Measurements from ENCODE around the gene RCN1. TPM values are rescaled to one million over a fixed set of nuclear protein-coding genes. Genes with fewer than 3 reads are reported as not detected.
A peak's percentile ranks its signal among the peaks of the same experiment; 100 is the strongest.

The RCN1 gene
- total RNA-seq, 2 donors from 2014 or later = 13.8 to 30.3 TPM

DNA sequence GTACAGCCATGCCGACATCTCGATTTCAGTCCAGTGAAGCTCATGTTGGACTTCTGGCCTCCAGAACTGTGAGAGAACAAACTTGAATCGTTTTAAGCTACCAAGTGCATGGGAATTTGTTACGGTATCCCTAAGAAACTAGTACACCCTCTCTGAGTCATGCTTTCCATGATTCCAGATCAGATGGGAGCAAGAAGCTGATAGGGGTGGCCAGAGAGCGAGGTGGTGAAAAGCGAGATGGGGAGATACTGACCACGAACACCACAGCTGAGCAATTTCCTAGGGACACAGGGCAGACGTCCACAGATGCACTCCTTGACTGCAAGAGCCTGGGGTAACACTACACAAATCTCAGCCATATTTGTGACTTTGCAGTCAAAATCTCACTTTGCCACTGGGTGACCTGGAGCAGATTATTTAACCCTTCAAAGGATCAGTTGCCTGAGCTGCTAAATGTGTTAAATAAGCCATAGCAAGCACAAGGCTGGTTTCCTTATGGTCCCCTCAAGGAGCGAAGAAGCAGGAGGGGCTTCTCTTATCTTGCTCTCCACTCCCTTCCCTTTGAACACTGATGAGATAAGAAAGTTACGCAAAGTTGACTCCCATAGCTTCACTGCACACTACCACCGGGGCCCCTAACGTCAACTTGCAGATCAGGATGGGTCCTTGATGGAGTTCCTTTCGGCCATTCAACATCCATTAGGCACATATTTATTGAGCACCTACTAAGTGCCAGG is 22.6 kb upstream of the RCN1 start:
- Mint-ChIP-seq H3K4me3 (no peak overlapping the region), H3K4me1 (no peaks in the 10 kb centered on the region), H3K36me3 (ENCODE audit: low read depth) (no peaks in the 10 kb centered on the region), H3K27me3 (peaks cover 52% of the 10 kb centered on the region), H3K27ac (no peak overlapping the region), H3K9me3 (no peaks in the 10 kb centered on the region)
- no peak for ATAC-seq (replicated peaks)

GRCh38 chr11:32069361-32070058 is 21.4 kb upstream of the RCN1 start:
- H3K36me3 Mint-ChIP-seq (ENCODE audit: low read depth) = no peaks in the 10 kb centered on the region
- ATAC-seq (replicated peaks) = no peak
- H3K9me3 Mint-ChIP-seq = no peaks in the 10 kb centered on the region
- peaks cover 46% of the 10 kb centered on the region for H3K27me3 Mint-ChIP-seq
- H3K27ac Mint-ChIP-seq = no peak overlapping the region
- no peaks in the 10 kb centered on the region for H3K4me1 Mint-ChIP-seq
- H3K4me3 Mint-ChIP-seq = no peak overlapping the region

DNA sequence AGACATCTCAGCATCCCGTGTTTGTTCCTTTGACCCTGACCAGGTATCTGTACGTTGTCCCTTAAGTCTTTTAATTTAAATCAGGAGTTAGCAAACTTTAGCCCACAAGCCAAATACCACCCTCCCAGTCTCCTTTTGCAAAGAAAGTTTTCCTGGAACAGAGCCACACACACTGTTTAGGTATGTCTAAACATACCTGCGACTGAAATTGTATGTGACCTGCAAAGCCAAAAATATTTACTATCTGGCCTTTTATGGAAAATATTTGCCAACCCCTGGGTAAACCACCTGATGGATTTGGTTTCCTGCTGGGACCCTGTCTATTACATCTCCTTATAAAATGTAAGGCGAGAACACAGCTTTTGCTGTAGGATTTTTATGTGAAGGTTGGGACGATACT is 20.2 kb upstream of the RCN1 start:
- Mint-ChIP-seq H3K27ac (no peak overlapping the region), H3K4me3 (no peak overlapping the region), H3K9me3 (no peaks in the 10 kb centered on the region), H3K4me1 (no peaks in the 10 kb centered on the region), H3K27me3 (peaks cover 44% of the 10 kb centered on the region), H3K36me3 (ENCODE audit: low read depth) (no peaks in the 10 kb centered on the region)
- no peak for ATAC-seq (replicated peaks)

DNA sequence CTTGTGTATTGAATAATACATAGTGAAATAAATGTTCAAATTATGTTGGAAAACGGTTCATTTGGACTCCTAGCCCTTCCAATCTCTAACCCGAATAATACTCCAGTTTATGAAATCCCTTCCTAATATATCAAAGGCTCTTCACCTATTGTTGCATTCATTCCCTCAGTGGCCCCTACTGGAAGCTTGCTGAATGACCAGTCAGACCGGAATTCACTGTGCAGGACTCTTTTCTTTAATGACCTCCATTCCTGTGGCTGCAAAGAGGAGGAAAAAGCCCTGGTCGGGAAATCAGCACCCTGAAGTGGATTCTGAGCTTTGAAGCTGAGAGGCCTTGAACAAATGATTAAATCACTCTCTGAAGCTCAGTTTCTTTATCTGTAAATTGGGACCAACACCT is 19.1 kb upstream of the RCN1 start:
- Mint-ChIP-seq H3K4me1 (no peaks in the 10 kb centered on the region), H3K36me3 (ENCODE audit: low read depth) (no peaks in the 10 kb centered on the region), H3K27ac (no peak overlapping the region), H3K9me3 (peaks cover 4% of the 10 kb centered on the region), H3K27me3 (peaks cover 50% of the 10 kb centered on the region), H3K4me3 (no peak overlapping the region)
- no peak for ATAC-seq (replicated peaks)

GRCh38 chr11:32072872-32073643 is 17.8 kb upstream of the RCN1 start:
- Mint-ChIP-seq H3K27ac (no peak overlapping the region), H3K9me3 (peaks cover 4% of the 10 kb centered on the region), H3K4me1 (no peaks in the 10 kb centered on the region), H3K36me3 (ENCODE audit: low read depth) (no peaks in the 10 kb centered on the region), H3K27me3 (peaks cover 39% of the 10 kb centered on the region), H3K4me3 (no peak overlapping the region)
- ATAC-seq (replicated peaks) = no peak

DNA sequence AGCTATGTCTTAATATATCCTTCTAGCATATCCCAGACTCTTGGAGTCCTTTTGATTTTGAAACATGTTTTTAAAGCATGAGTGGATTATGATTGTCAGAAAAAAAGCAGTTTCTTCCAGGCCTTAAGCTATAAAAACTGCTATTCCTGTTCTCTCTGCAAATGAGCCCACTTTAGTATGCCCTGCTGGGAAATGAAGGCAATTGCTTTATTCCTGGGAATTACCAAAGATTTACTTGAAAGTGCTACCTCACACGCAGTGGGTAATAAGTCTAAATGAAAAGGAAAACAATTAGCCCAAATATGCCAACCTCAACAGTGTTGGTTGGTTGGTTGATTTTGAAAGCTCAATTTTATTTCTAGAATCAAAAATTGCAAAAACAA is 17.2 kb upstream of the RCN1 start:
- Mint-ChIP-seq H3K4me1 (no peaks in the 10 kb centered on the region), H3K27me3 (peaks cover 34% of the 10 kb centered on the region), H3K36me3 (ENCODE audit: low read depth) (no peaks in the 10 kb centered on the region), H3K9me3 (peaks cover 4% of the 10 kb centered on the region), H3K27ac (no peak overlapping the region), H3K4me3 (no peak overlapping the region)
- ATAC-seq (replicated peaks) = no peak

DNA sequence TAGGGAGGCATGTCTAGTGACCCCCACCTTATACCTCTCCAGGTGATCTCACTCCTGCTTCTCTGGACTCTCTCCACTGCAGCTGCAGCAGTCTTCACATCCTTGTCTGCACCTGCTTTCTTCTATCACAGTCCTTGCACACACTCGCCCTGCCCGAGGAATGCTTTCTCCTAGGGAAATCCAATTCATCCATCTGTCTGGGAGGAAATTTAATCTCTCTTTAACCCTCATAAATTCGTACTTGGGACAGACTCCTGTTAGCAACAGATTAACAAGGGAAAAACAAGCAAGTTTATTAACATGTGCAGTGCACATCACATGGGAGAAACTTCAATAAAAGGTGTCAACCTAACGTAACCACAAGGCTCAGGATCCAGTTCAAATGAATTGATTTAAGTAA is 11.3 kb upstream of the RCN1 start:
- ATAC-seq (replicated peaks) = no peak
- Mint-ChIP-seq H3K27me3 (peaks cover 13% of the 10 kb centered on the region), H3K36me3 (ENCODE audit: low read depth) (no peaks in the 10 kb centered on the region), H3K4me1 (no peaks in the 10 kb centered on the region), H3K27ac (no peak overlapping the region), H3K9me3 (peaks cover 4% of the 10 kb centered on the region), H3K4me3 (no peak overlapping the region)

DNA sequence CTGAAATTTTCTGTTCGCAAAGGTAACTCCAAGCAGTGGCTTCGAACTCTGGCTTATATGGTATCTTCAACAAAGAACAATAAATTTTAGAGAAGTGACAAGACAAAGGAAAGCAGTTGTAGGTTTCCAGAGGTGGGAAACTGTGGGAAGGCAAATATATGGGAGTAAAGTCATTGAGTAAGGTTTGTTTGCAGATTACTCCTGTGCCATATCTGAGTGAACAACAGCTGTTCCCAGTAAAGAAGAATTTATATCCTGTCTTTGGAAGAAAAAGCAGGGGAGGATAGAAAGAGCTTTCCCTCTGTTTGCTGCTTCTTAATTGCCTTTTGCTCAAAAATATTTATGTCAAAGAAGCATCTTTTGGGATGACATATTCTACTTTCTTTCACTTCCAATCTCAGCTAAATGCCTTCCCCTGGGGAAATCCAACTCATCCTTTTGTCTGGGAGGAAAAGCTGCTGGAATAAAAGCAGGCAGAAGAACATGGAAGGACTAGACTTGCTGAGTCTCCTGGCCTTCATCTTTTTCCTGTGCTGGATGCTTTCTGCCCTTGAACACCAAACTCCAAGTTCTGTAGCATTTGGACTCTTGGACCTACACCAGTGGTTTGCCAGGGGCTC is 10.4 kb upstream of the RCN1 start:
- H3K27me3 Mint-ChIP-seq = peaks cover 14% of the 10 kb centered on the region
- H3K36me3 Mint-ChIP-seq (ENCODE audit: low read depth) = no peaks in the 10 kb centered on the region
- no peak overlapping the region for H3K27ac Mint-ChIP-seq
- H3K9me3 Mint-ChIP-seq = peaks cover 4% of the 10 kb centered on the region
- ATAC-seq (replicated peaks) = no peak
- no peaks in the 10 kb centered on the region for H3K4me1 Mint-ChIP-seq
- no peak overlapping the region for H3K4me3 Mint-ChIP-seq

DNA sequence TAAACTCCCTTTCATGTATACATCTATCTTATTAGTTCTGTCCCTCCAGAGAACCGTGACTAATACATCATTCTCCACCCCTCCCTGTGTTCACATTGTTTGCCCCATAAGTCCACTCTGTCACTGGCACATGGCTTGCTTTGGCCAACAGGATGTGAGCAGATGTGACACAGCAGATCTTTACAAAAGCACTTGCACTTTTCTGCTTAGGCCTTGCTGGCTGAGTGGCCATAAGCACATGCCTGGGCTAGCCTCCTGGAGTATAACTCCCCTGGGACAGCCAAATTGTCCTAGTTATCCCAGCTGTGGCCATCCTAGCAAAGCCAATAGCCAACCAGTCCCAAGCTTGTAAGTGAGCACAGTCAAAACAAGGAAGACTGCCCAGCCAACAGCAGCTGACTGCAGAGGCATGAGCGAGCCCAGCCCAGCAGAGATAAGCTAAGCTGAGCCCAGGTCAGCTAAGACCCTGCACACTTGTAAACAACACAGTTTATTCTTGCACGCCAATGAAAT is 9.7 kb upstream of the RCN1 start:
- ATAC-seq (replicated peaks) = no peak
- Mint-ChIP-seq H3K9me3 (peaks cover 4% of the 10 kb centered on the region), H3K27ac (no peak overlapping the region), H3K27me3 (peaks cover 12% of the 10 kb centered on the region), H3K4me3 (no peak overlapping the region), H3K36me3 (ENCODE audit: low read depth) (no peaks in the 10 kb centered on the region), H3K4me1 (no peaks in the 10 kb centered on the region)

- H3K27me3 Mint-ChIP-seq = peaks cover 13% of the 10 kb centered on the region
- no peak for ATAC-seq (replicated peaks)
- H3K36me3 Mint-ChIP-seq (ENCODE audit: low read depth) = no peaks in the 10 kb centered on the region
- peaks cover 1% of the 10 kb centered on the region for H3K4me1 Mint-ChIP-seq
- H3K4me3 Mint-ChIP-seq = no peak overlapping the region
- H3K27ac Mint-ChIP-seq = no peak overlapping the region
- H3K9me3 Mint-ChIP-seq = no peaks in the 10 kb centered on the region
These were observed 9.0 kb upstream of the RCN1 start for GRCh38 chr11:32081901-32082300.

DNA sequence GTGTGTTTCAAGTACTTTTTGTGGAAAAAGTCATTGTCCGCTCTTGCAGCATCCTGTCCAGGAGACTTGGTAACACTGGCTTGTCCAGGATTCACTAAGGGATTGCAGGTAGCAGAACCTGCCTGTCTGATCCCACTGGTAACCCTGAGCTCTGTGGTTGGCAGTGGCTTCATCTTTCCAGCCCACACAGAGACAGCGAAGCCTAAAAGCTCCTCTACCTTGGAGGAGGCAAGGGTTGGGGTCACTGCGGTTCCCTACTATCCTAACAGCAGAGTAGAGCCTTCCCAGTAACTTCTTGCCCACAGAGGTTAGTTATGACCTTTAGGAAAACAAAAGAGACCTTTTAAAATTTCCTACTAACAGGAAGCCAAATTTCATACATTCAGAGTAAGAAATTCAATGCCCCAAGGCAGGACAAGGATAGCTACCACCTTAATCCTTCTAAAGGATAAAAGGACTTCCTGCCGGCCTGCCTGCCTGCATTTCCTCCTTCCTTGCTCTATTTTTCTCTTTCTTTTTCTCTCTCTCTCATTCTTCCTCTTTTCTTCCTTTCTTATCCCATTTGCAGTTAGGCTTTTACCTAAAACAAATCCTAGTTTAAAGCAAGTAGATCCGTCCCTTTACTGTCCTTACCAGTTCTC is 8.4 kb upstream of the RCN1 start:
- Mint-ChIP-seq H3K27ac (no peak overlapping the region), H3K36me3 (ENCODE audit: low read depth) (no peaks in the 10 kb centered on the region), H3K4me1 (peaks cover 7% of the 10 kb centered on the region), H3K4me3 (no peak overlapping the region), H3K27me3 (peaks cover 14% of the 10 kb centered on the region), H3K9me3 (no peaks in the 10 kb centered on the region)
- ATAC-seq (replicated peaks) = no peak

- Mint-ChIP-seq H3K27me3 (peaks cover 14% of the 10 kb centered on the region), H3K9me3 (no peaks in the 10 kb centered on the region), H3K27ac (peak overlapping the region; percentile 37), H3K36me3 (ENCODE audit: low read depth) (no peaks in the 10 kb centered on the region), H3K4me1 (peaks cover 24% of the 10 kb centered on the region), H3K4me3 (peak overlapping the region; percentile 19)
- ATAC-seq (replicated peaks) = peak; percentile 28
These were observed 3.3 kb upstream of the RCN1 start for GRCh38 chr11:32087597-32087996.

DNA sequence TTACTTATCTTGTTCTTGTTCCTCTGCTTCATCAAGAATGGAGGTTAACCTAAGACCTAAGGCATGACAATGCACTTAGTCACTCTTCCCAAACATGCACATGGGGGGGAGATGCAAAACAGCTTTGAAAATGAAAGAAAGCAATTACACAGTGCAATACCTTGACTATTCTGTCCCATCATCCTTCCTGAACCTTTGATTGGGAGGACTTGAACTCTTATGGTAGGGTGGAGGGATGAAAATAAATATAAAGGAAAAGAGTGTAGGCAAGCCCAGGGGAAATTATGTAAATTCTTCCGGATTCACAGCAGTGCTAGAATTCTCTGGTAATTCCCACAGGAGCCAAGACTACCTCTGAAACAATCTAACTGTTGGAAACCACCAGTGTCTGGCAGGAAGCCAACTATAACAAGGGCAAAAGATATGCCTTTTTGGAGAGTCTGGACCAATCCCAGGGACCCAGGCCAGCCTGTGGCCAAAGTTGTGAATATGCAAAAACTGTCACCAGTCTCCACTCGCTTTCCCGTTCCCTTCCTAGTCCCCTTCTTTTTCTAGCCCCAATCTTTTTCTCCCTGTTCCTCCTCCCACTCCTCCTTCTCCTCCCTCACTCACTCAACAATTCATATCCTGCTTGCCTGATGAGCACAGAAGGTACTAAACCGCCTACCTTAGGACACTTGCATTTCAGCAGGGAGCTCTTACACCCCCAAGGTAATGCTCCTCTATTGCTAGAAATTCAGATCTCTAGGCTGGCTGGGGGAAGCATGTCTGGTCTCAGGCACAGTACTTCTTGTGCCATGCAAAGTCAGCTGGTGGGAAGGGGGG is 2.5 kb upstream of the RCN1 start:
- ATAC-seq (replicated peaks) = peak; percentile 78
- H3K27ac Mint-ChIP-seq = peak overlapping the region; percentile 37
- peak overlapping the region; percentile 19 for H3K4me3 Mint-ChIP-seq
- no peaks in the 10 kb centered on the region for H3K36me3 Mint-ChIP-seq (ENCODE audit: low read depth)
- no peaks in the 10 kb centered on the region for H3K9me3 Mint-ChIP-seq
- peaks cover 14% of the 10 kb centered on the region for H3K27me3 Mint-ChIP-seq
- peaks cover 29% of the 10 kb centered on the region for H3K4me1 Mint-ChIP-seq

All from activated T-helper 17 cell treated with anti-CD3 and anti-CD28 coated beads, Interleukin-2, amount 50 U/mL, for 72 hours (primary cell).